Vagina (tissue), 2 donors: ENCODE data around the gene WNK3.

Experiments
- POLR2A ChIP-seq, 2 donors: fragments of 450-650 bp; IDR thresholded peaks; one replicate each; pipeline ENCODE4 v1.6.1; 2017; ENCODE audit warnings: antibody characterized with exemption in 2 of 2, mild to moderate bottlenecking in 2 of 2, moderate library complexity in 2 of 2
- POLR2AphosphoS5 ChIP-seq, 2 donors: sonication (generic); formaldehyde crosslinking; IDR thresholded peaks; one replicate each; pipeline ENCODE4 v1.9.0; 2017; ENCODE audit warnings: antibody characterized with exemption in 2 of 2, mild to moderate bottlenecking in 2 of 2, low read depth in 1 of 2; ENCODE audit not compliant: insufficient read depth in 1 of 2
- TF ChIP-seq, protein P1 (sequence below), 3 experiments: fragments of 450-650 bp in 2 of 3; fragments of 200-600 bp in 1 of 3; sonication (generic) in 1 of 3; IDR thresholded peaks; one replicate each; pipeline ENCODE4 v1.5.1; 2017 to 2019; ENCODE audit warnings: antibody characterized with exemption in 3 of 3, mild to moderate bottlenecking in 2 of 3, moderate library complexity in 2 of 3

DNA sequence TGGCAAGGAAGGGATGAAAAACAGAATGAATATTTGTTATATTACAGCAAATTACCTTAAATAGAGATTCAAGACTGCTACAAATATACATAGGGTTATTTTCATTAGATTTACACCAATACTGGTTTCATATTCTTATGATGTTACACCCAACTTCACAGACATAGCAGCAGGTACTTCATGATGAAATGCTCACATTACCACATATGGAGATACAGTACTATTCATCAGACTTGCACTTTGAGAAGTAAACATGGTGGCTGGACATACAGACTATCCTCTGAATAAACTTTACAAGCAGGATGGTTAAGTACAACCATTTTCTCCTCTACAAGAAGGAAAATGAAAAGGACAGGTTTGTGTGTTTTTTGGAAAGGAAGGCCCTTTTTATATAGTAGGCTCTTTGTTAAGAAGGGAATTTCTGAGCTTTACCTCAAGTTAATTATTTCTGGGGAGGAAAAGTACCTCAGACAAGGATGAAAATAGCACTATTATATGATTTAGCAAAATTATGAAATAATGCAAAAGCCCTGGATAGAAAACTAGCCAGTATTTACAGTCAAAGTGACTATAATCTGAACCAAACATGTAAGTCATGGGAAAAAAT, 162.8 kb downstream of the WNK3 start:
- TF ChIP-seq, protein P1, sequence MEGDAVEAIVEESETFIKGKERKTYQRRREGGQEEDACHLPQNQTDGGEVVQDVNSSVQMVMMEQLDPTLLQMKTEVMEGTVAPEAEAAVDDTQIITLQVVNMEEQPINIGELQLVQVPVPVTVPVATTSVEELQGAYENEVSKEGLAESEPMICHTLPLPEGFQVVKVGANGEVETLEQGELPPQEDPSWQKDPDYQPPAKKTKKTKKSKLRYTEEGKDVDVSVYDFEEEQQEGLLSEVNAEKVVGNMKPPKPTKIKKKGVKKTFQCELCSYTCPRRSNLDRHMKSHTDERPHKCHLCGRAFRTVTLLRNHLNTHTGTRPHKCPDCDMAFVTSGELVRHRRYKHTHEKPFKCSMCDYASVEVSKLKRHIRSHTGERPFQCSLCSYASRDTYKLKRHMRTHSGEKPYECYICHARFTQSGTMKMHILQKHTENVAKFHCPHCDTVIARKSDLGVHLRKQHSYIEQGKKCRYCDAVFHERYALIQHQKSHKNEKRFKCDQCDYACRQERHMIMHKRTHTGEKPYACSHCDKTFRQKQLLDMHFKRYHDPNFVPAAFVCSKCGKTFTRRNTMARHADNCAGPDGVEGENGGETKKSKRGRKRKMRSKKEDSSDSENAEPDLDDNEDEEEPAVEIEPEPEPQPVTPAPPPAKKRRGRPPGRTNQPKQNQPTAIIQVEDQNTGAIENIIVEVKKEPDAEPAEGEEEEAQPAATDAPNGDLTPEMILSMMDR (IDR thresholded peaks at IDR 0.05): no peak
- TF ChIP-seq POLR2A (IDR thresholded peaks at IDR 0.05) (no peak), POLR2AphosphoS5 (IDR thresholded peaks at IDR 0.05; ENCODE audit: insufficient read depth in 1 of 2, low read depth in 1 of 2) (no peak)
